ENCODE results near the gene AIFM3.

- TF ChIP-seq CTCF (IDR thresholded peaks at IDR 0.05; ENCODE audit: insufficient read depth, low read length, poor library complexity, severe bottlenecking), result no peak
- TF ChIP-seq EZH2phosphoT487 (conservative IDR thresholded peaks at IDR 0.05; ENCODE audit: low read length), result no peak
Observed at GRCh38 chr22:20948450-20948849, 18.6 kb upstream of the AIFM3 start.

Measured in SU-DHL-6 (cell line).